GM18526 (cell line): ENCODE results near the gene THBS2.

ENCODE experiments used
- POLR2A ChIP-seq: IDR thresholded peaks from 3 replicates; pipeline ENCODE4 v1.6.1; 2011; ENCODE audit not compliant: insufficient read length; ENCODE audit errors: extremely low read depth

The THBS2 gene

DNA sequence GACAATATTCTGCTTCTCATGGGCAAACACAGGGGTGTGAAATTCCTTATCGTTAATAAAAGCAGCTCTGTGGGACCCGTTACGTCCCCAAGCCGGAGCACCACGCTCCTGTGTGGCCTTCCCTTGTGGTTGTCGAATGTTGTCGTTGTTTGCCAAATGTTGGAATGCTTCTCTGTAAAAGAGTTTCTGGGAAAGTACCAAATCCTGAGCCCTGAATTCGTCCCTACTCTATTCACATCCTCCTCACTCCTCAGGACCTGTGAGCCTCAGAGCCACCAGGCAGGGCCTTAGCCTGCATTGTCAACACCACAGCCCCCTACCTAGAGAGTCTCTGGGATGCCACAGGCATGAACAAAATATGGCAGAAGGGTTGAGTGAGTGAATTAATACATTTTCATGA is 64.0 kb downstream of the THBS2 start:
- no peak for TF ChIP-seq POLR2A

DNA sequence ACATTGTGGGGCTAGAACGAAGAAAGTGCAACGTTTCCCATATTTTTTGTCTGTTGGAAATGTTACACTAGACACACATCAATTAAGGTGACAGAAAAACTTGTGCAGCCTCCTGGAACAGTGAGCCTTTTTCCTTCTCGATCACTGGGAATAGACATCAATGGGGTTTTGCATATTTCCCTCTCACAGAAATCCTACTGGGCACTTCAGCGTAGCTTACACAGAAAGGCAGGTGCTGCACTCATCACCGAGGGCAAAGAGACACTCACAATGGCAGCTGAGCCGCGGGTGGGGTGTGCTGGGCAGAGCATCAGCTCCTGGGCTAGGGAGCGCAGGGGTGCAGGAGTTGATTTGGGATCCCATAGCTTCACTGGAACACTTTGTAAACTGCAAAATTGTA is 64.5 kb downstream of the THBS2 start:
- TF ChIP-seq POLR2A: no peak

DNA sequence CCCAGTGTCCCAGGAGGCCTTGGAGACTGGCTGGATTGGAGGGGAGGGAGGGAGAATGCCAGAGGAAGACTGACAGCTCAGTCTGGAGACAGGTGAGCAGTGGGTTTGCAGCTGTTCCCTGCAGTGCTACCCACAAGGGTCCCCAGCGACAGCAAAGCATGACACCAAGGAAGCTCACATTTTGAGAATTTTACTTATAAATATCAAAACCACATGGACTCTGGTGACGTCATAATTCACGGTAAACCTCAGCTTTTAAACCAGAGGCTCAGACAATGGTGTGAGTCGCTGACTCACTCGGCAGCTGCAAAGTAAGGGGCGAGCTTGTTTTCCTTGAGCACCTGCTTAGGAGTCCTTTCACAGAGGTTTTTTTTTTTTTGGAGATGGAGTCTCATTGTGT is 65.2 kb downstream of the THBS2 start:
- no peak for TF ChIP-seq POLR2A

DNA sequence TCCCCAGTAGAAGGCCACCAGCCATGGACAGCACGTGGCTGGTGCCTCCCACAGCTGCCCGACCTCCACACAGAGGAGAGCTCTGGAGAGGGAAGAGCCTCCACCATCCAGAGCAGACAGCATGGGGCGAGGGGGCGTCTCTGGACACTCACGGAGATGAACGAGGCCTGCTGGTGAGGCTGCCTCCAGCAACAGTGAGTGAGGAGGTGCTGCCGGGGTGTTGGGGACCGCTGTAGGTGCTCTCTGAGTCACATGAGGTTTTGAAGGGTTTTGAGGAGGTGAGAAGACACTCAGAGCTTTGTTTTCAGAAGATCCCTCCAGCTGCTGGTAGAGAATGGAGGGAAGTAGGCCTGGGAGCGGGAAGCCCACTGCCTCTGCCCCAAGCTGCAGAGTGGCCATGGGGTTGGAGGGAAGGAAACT is 65.6 kb downstream of the THBS2 start:
- no peak for TF ChIP-seq POLR2A

DNA sequence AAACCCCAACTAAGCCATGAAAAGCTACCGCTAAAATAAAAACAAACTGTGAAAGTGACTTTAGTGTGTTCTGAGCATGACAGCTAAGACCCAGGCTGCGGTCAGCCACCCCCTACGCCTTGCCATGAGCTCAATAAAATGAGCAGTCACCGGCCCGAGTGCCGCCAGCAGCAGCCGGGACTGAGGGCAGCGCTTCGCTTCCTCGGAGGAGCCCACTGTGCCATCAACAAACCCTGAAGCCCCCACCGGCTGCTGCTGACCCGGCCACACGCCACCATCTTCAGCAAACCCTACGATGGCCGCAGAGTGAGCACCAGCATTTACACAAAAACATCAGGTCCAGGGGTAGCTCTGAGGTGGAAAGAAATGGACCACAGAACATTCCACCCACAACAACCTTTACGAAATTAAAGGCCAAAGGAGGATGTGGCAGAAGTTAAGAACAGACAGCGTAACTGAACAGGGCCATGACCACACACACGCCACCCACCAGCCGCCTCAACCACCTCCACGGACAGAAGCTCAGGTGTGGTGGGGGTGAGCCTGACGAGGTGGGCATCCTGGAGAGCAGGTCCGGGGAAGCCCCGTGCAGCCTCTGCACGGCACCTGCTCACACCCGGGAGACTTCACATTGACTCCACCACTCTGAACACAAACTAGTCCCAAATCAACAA is 67.0 kb downstream of the THBS2 start:
- no peak for TF ChIP-seq POLR2A

DNA sequence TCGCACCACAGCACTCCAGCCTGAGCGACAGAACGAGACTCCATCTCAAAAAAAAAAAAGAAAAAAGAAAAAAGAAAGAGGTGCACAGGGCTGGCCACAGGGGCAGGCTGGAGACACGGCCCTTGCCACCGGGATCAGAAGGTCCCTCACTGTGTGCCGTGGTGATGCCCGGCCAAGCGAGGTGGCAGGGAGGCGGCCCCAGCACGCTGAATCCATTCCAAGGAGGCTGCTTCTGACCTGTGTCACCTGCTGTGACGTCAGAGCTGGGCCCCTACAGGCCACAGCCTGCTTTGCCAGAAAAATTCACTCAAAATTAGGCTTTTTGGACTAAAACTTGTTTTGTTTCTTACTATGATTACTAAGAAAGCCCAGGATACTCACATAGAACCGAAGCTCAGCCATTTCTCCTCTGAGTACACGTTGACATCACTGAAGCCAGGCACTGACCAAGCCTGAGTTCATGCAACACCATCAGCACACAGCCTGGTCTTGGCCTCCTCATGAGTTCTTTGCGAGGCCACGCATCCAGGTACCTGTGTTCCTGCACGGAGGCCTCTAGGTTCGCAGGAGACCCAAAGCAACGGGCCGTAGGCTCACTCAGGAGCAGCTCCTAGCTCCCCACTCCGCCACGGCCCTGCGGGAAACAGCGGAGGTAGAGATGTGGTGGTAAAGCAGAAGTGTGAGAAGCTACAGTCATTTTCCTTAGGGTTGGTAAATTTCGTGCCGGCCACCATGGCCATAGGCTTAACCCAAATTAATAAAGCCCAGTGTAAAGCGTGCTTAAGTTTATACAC is 67.8 kb downstream of the THBS2 start:
- TF ChIP-seq POLR2A: no peak

DNA sequence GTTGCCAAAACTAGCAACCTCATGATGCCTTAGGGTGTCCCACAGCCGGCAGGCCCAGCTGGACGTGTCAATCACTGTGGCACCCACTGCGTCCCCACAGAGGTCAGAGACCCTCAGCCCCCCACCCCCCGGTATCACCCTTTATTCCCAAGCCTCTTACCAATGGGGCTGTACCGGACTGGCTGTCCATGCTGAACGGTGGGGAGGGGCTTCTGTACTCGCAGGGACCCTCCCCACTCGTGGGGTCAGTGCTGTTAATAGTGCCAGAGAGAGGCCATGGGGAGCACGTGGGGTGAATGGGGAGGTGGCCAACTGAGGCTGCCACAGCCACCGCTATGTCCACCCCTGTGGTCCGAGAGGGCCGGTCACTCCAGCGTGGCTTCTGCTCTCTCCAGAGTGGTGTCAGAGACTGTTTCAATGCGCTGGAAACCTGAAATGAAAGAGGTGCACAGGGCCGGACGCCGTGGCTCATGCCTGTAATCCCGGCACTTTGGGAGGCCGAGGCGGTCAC is 68.6 kb downstream of the THBS2 start:
- TF ChIP-seq POLR2A: no peak

DNA sequence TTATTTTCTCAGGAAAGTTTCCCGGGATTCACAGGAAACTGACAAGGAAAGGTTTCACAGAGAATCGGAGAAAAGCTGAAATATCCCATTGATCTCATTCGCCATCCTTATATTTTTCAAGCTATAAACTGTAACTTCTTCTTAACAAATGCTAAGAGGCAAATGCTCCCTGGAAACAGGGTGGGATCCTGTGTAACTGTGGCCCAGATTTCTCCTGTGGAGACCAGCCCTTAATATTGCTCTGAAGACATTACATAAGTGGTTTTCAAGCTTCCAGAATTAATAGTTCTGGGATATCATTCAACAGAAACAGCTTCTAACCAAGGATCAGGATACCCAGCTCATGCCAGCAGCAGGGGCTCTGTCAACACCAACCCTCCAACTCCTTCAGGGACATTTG is 69.2 kb downstream of the THBS2 start:
- no peak for TF ChIP-seq POLR2A

DNA sequence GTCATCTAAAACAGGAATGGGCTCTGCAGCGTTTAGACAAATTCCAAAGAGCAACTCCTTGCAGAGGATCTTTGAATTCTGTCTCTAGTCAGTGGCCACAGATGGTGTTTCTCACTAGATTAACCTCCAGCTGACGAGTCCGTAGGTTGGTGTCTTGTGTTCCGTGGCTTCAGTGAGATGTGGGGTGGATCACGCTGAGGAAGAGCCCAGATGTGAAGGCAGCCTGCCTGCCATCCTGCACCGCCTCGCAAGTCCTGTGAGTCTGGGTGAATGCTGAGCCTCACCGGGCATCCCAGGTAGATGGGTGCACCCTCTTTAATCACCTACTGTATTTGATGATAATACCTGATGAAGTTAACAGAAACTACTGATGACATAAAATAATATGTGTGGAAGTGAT is 70.4 kb downstream of the THBS2 start:
- TF ChIP-seq POLR2A: no peak

DNA sequence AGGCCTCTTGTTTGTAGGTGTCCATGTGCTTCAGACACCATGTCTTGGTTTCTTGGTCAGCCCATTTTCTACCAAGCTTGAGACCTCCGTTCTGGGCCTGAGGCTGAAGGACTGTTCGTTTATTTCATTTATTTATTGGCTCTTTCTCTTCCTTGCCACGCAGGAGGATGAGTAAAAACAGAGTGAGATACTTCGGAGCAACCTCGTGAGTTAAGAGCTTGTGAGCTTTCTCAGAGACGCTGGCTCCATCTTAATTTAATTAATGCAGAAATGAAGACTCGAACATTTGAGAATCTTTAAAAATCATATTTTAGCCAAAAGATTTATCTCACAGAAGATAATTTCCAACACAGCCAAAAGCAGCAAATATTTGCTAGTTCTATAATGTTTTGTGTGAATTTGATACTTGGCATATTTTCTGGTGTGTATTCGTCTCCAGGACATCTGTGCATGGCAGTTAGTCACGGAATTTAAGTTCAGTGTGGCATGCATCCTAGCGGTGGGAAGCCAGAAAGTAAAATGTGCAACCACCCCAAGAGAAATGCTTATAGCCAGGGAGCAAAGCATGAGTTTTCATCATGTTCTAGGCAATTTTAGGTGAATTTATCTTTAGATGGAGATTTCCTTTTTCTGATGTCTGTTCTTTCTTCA is 76.0 kb downstream of the THBS2 start:
- TF ChIP-seq POLR2A: no peak

DNA sequence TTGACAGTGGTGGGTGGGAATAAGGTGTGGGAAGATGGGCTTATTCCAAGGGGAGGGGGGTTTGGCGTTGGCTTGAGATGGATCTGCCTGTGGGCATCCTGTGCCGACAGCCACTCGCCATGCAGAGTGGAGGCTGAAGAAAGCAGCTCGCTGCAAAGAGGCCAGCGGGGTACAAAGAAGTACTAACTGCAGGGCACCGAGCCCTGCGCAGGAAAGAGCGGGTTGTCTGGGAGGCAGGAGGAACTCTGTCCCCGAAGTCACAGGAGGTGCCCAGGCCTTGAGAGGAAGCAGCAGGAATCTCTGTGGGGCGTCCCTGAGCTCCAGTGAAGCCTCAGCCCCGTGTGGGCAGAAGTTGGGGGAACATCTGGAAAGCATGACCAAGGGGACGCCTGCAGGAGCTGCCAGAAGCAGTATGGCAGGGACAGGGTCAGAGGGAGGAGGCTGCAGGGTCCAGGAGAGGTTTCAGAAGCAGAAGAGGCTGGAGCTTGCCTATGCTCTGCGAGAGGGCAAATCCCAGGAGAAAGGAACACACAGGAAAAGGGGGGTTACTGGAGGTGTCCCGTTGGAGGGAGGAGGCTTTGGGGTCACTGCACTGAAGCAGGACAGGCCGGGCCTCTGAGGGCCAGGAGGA is 77.2 kb downstream of the THBS2 start:
- no peak for TF ChIP-seq POLR2A

DNA sequence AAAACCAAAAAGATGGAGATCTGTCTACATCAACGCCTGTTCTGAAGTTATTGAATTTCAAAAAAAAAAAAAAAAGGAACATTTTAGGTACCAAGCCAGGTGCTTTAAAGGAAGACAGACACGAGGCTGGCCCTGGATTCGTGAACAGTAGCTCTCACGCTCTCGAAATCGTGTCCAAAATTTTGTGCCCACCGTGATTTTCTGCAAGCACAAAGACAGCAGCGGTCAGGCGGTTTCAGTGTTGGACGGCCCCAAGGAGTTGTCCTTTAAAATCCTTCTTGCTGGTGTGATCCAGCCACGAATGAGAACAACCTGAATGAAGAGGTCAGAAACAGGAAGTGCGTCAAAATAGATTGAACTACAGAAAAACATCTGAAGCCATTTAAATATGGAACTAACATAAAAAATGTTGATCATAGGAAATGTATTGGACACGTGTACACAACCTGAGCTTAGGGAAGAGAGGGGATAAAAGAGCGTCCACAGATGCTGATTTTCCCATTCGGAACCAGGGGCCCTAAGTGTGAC is 78.2 kb downstream of the THBS2 start:
- no peak for TF ChIP-seq POLR2A

DNA sequence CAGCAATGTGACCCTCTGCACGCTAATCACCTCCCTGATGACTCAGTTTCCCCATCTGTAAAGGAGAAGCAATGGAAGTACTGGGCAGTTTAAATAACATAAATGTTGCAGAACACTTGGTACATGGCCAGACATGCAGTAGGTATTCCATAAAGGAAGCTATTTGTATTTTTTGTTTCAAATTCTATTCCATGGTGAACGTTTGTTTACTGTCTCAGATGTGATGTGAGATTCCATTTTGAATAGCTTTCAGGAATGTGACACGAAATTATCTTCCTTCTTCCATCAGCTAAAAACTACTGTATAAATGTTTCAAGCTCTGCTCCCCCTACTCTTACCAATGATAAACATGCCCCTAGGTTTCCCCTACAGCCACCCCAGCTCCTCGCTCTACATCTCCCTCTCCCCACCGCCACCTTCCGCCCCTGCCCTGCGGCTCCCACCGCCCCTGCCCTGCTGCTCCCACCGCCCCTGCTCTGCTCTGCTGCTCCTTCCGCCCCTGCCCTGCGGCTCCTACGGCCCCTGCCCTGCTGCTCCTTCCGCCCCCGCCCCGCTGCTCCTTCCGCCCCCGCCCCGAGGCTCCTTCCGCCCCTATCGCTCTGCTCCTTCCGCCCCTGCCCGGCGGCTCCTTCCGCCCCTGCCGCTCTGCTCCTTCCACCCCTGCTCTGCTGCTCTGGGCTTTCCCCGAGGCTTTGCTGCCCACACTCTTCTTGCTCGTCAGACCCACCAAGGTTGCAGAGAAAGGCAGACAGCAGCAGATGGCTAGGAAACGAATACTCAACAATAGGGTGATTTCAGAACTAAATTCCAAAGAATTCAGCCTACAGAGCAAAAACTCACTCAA is 78.9 kb downstream of the THBS2 start:
- no peak for TF ChIP-seq POLR2A

DNA sequence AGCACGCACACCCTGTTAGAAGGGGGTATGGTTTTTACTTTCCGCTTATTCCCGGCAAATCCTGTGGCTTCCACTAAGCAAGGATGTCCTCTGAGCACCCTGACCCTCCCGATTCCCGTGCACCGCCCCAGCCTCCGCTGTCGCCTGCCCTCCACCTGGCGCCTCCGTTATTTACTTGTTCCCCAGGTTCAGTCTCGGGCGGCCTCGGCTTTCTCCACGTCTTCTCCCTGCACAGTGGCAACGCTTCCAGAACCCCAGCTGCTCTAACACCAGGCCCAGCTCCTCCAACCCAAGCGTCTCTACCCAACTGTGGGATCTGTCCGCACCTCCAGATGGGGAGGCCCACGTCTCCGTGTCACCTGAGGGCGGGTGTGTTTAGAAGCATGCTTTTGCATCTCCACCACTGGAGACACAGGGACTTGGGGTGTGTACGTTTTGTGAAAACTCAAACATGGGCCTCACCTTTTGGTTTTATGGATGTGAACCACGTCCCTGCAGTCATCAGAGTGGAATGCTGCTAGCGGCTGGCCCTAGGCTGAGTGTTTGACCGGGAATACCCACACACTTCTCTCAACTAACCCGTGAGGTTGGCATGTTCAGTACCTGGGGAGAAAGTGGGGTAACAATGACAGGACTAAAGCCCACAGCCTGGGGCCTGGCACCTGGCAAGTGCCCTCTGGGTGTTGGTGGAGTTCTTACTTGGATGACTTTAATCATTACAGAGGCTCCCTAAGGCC is 79.9 kb downstream of the THBS2 start:
- TF ChIP-seq POLR2A: no peak
